ENCODE results near the gene CFAP92.
A peak's percentile ranks its signal among the peaks of the same experiment; 100 is the strongest.
"Not testable (repeated sequence)": the region's sequence is repeated elsewhere in the genome, so short reads cannot be mapped to it uniquely, and the experiment has no call there.

The CFAP92 gene

DNA sequence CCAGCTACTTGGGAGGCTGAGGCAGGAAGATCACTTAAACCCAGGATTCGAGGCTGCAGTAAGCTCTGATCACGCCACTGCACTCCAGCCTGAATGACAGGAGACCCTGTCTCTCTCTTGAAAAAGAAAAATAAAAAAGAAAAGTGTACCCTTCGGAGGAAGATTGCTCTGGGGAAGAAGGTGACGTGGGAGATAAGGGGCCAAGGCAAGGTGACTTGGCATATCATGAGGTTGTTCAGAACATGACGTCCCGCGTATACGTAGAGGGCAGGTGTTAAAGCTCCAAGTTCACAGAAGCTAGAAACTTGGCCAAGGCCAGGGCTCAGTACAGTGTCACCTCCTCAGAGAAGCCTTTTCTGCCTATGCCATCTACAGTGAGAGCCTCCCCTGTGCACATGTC, 121.1 kb downstream of the CFAP92 start:
- no peaks in the 10 kb centered on the region for H3K9me3 Mint-ChIP-seq
- ATAC-seq (no peak), DNase-seq (ENCODE audit: low spot score in 2 of 2) (no peak)
- no peak overlapping the region for H3K27ac Mint-ChIP-seq
- no peaks in the 10 kb centered on the region for H3K36me3 Mint-ChIP-seq
- H3K4me3 Mint-ChIP-seq: no peak overlapping the region
- H3K4me1 Mint-ChIP-seq: peaks cover 4% of the 10 kb centered on the region

DNA sequence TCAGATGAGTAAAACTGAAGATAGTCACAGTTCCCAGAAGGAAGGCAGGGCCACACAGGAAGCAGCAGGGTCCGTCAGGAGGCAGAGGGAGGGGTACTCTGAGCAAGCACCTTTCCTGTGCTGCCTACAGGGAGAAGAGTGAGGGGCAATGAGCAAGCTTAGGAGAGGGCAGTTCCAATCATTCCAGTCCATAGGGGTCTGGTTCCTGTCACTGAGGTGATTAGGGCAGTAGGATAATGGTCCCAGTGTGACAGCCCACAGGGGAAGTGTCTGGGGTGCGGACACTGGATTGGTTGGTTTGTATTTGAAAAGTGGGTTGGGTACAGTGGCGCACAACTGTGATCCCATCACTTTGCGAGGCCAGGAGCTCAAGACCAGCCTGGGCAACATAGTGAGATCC, 121.6 kb downstream of the CFAP92 start:
- ATAC-seq: no peak
- no peaks in the 10 kb centered on the region for H3K9me3 Mint-ChIP-seq

DNA sequence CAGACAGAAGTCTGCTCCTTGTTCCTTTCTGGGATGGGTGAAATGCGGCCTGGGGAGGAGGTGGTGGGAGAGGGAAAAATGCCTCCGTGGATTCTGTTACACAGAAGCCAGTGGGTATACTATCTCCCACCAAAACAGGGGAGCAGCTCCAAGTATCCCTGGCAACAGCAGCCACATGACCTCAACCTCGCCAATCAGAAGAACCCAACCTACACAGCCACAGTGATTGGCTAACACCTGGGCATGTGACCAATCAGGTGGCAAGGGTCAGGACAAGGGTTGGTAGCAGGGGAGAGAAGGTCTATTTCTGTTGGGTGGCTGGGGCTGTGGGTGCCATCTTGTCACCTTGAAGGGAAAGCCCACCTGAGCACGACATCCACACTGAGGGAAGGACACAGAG, 123.5 kb downstream of the CFAP92 start:
- H3K9me3 Mint-ChIP-seq: no peaks in the 10 kb centered on the region
- no peak for DNase-seq (ENCODE audit: low spot score in 2 of 2)
- peak overlapping the region; percentile 32 for H3K27ac Mint-ChIP-seq
- H3K4me3 Mint-ChIP-seq: no peak overlapping the region
- H3K4me1 Mint-ChIP-seq: no peaks in the 10 kb centered on the region
- no peaks in the 10 kb centered on the region for H3K36me3 Mint-ChIP-seq
- ATAC-seq: no peak

More for the DNA sequence above, 121.6 kb downstream of the CFAP92 start:
- Mint-ChIP-seq H3K4me3 (no peak overlapping the region), H3K27ac (no peak overlapping the region), H3K36me3 (no peaks in the 10 kb centered on the region), H3K4me1 (no peaks in the 10 kb centered on the region)
- no peak for DNase-seq (ENCODE audit: low spot score in 2 of 2)

DNA sequence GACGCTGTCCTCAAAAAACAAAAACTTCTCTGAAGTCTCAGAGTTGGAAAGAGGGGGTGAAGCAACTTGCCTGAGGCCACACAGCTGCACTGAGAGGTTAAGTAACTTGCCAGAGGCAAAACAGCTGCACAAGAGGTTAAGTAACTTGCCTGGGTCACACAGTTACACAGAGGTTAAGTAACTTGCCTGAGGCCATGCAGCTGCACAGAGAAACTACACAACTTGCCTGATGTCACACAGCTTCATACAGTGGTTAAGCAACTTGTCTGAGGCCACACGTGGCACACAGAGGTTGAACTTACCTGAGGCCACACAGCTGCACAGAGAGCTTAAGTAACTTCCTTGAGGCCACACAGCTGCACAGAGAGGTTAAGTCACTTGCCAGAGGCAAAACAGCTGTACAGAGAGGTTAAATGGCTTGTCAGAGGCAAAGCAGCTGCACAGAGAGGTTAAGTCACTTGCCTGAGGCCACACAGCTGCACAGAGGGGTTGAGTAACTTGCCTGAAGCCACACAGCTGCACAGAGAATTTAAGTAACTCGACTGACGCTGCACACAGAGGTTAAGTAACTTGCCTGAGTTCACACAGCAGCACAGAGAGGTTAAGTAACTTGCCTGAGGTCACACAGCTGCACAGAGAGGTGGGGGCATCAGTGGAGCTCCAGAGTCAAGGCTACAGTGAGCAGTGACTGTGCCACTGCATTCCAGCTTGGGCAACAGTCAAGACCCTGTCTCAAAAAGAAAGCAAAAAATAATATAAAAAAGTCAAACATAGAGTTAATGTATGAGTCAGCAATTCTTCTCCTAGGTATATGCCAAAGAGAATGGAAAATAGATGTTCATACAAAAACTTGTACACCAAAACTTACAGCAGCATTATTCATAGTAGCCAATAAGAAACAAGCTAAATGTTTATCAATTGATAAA, 126.4 kb downstream of the CFAP92 start:
- Mint-ChIP-seq H3K9me3 (no peaks in the 10 kb centered on the region), H3K36me3 (no peaks in the 10 kb centered on the region), H3K27ac (no peak overlapping the region), H3K4me1 (peaks cover 6% of the 10 kb centered on the region), H3K4me3 (no peak overlapping the region)
- no peak for ATAC-seq
- no peak for DNase-seq (ENCODE audit: low spot score in 2 of 2)

DNA sequence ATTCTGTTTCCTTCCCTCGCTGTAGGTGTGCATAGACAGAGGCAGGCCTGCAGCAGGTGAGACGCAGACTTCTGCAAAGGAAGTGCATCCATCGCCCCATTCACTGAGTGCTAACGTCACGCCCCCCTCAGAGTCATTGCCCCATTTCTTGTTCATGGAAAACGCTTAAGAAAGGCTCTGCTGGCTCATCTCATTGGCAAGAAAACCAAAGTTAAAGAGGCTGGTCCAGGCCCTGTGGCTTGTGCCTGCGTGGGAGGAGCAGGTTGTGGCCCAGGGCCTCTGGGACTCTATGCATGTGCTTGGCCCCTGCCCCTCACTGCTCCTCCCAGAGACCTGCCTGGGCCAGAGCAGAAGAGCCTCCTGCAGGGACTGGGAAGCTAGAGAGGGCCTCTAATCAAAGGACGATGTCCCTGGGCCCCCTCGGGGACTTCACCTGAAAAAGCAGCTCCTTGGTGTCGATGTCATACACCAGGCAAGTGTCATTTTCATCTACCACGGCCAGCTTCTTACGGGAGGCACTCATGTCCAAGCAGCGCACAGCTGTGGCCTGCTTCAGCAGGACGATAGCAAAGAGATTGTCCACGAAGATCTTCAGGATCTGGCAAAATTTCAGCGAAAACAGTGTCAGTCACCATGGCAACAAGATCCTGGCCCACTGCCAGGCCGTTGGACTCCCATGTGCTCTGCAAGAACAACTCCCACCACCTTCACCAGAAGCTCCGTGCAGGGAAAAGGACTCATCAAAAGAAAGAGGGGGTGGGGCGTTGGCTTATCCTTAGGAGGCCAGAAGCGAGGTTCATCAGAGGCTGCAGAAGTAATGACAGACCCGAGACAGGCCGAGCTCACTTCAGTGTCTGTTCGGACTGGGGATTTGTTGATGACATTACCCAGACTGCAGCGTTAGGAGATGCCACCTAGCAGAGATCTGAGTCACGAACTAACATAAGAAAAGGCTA, 128.7 kb downstream of the CFAP92 start:
- not testable (repeated sequence) for DNase-seq (ENCODE audit: low spot score in 2 of 2); H3K9me3 Mint-ChIP-seq; H3K4me1 Mint-ChIP-seq; H3K36me3 Mint-ChIP-seq; ATAC-seq; H3K27ac Mint-ChIP-seq; H3K4me3 Mint-ChIP-seq

DNA sequence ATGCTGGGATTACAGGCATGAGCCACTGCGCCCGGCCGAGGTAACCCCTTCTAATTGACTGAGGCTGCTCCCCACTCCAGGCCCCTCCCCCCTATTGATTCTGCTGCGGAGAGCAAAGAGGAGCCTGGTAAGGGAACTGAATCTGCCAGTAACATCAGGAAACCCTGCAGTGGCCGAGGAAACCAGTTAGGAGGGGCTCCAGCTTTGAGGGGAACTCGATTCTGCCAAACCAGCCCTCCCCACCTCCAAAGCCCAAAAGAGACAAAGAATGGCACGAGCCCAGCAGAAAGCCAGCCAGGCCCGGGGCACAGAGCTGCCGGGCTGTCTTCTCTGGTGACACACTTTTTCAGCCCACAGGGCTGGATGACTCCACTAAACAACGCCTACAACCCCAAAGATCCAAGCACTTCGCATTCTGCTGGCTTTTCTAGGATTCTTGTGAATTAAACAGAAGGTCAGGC, 129.5 kb downstream of the CFAP92 start:
- Mint-ChIP-seq H3K4me1 (peaks cover 6% of the 10 kb centered on the region), H3K27ac (no peak overlapping the region), H3K9me3 (peaks cover 8% of the 10 kb centered on the region), H3K36me3 (no peaks in the 10 kb centered on the region), H3K4me3 (no peak overlapping the region)
- DNase-seq (ENCODE audit: low spot score in 2 of 2) (no peak), ATAC-seq (no peak)

DNA sequence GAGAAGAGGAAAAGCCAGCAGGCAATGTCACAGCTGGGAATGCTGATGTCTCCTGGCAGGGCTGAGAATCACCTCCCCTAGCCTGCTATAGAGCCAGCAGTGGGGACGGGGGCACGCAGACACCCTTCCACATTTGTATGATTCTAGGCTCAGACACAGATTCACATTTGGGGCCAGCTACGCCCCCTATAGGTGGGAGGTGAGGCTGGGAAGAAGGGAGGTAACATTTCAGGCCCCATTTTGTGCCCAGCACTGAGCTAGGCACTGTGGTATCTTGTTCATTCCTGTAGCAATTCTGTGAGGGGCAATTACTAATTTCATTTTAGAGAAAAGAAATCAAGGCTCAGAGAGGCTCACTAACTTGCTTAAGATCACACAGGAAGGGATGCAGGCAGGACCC, 130.3 kb downstream of the CFAP92 start:
- H3K4me3 Mint-ChIP-seq: no peak overlapping the region
- DNase-seq (ENCODE audit: low spot score in 2 of 2) (no peak), ATAC-seq (peak; percentile 43)
- H3K27ac Mint-ChIP-seq: no peak overlapping the region
- peaks cover 6% of the 10 kb centered on the region for H3K4me1 Mint-ChIP-seq
- H3K36me3 Mint-ChIP-seq: no peaks in the 10 kb centered on the region
- H3K9me3 Mint-ChIP-seq: peaks cover 14% of the 10 kb centered on the region

DNA sequence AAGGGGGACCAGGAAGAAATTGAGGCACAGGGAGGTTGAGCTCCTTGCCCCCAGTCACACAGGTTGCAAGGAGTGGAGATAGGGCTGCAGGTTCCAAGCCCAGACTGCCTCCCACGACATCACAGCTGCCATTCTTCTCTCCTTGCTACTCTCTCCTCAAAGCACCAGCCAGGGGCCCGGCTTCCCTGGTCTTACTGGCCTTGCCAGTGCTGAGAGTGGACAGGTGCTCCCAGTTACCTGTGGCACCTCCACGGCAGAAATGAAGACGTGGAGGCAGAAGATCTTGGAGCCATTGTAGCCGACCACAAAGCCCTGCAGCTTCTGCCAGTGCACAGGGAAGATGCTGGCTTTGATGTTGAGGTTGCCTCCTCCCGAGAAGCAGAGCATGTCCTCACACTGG, 132.4 kb downstream of the CFAP92 start:
- no peaks in the 10 kb centered on the region for H3K36me3 Mint-ChIP-seq
- peaks cover 21% of the 10 kb centered on the region for H3K9me3 Mint-ChIP-seq
- no peak overlapping the region for H3K4me3 Mint-ChIP-seq
- no peak for DNase-seq (ENCODE audit: low spot score in 2 of 2)
- ATAC-seq: no peak
- peaks cover 6% of the 10 kb centered on the region for H3K4me1 Mint-ChIP-seq
- H3K27ac Mint-ChIP-seq: no peak overlapping the region

Data from stimulated activated effector memory CD8-positive, alpha-beta T cell treated with anti-CD3 and anti-CD28 coated beads, Interleukin-12 subunit alpha, Interleukin-12 subunit beta, amount 100 ng/mL, for 72 hours (primary cell).